Measurements from ENCODE around the gene ARHGAP28.
"Not testable (repeated sequence)": the region's sequence is repeated elsewhere in the genome, so short reads cannot be mapped to it uniquely, and the experiment has no call there.

ARHGAP28 gene

GRCh38 chr18:6797171-6797570 lies 67.7 kb downstream of the ARHGAP28 start:
- DNase-seq (ENCODE audit: insufficient read length, low spot score) (no peak), FAIRE-seq (no peak)
- TF ChIP-seq POLR2A (IDR thresholded peaks at IDR 0.05; ENCODE audit: low read depth, low read length): no peak
- TF ChIP-seq TAF1 (IDR thresholded peaks at IDR 0.05; ENCODE audit: low read depth, low read length): no peak
- no peak for TF ChIP-seq SPI1 (IDR thresholded peaks at IDR 0.05; ENCODE audit: low read depth, low read length)
- no peak for TF ChIP-seq POLR2AphosphoS5 (IDR thresholded peaks at IDR 0.05; ENCODE audit: low read depth, low read length)
- no peak for TF ChIP-seq POU2F2 (IDR thresholded peaks at IDR 0.05; ENCODE audit: low read depth, low read length)
- no peak for TF ChIP-seq PAX5 (IDR thresholded peaks at IDR 0.05; ENCODE audit: insufficient read depth, low read length, severe bottlenecking)

DNA sequence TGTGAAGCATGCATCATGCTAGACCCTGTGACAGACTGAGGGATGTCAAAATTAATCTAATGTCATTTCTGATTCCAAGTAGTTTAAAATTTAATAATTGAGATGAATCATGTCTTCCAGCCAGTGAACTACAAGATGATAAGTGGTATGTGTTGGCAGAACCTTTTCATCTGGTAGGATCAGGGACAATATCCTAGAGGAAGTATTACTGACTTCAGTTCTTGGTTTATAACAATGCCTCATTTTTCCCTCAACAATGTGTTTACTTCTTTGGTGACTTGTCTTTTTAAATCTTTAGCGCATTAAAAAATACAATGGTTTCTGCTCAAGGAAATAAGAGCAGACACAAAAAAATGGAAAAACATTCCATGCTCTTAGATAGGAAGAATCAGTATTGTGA lies 69.4 kb downstream of the ARHGAP28 start:
- FAIRE-seq: no peak
- TF ChIP-seq POLR2AphosphoS5 (IDR thresholded peaks at IDR 0.05; ENCODE audit: low read depth, low read length) (no peak), POU2F2 (IDR thresholded peaks at IDR 0.05; ENCODE audit: low read depth, low read length) (no peak), PAX5 (IDR thresholded peaks at IDR 0.05; ENCODE audit: insufficient read depth, low read length, severe bottlenecking) (no peak), TAF1 (IDR thresholded peaks at IDR 0.05; ENCODE audit: low read depth, low read length) (no peak), POLR2A (IDR thresholded peaks at IDR 0.05; ENCODE audit: low read depth, low read length) (no peak), SPI1 (IDR thresholded peaks at IDR 0.05; ENCODE audit: low read depth, low read length) (no peak)
- no peak for DNase-seq (ENCODE audit: insufficient read length, low spot score)

DNA sequence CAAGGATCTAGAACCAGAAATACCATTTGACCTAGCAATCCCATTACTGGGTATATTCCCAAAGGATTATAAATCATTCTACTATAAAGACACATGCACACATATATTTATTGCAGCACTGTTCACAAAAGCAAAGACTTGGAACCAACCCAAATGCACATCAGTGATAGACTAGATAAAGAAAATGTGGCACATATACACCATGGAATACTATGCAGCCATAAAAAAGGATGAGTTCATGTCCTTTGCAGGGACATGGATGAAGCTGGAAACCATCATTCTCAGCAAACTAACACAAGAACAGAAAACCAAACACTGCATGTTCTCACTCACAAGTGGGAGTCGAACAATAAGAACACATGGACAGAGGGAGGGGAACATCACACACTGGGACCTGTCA lies 70.8 kb downstream of the ARHGAP28 start:
- not testable (repeated sequence) for DNase-seq (ENCODE audit: insufficient read length, low spot score); FAIRE-seq

DNA sequence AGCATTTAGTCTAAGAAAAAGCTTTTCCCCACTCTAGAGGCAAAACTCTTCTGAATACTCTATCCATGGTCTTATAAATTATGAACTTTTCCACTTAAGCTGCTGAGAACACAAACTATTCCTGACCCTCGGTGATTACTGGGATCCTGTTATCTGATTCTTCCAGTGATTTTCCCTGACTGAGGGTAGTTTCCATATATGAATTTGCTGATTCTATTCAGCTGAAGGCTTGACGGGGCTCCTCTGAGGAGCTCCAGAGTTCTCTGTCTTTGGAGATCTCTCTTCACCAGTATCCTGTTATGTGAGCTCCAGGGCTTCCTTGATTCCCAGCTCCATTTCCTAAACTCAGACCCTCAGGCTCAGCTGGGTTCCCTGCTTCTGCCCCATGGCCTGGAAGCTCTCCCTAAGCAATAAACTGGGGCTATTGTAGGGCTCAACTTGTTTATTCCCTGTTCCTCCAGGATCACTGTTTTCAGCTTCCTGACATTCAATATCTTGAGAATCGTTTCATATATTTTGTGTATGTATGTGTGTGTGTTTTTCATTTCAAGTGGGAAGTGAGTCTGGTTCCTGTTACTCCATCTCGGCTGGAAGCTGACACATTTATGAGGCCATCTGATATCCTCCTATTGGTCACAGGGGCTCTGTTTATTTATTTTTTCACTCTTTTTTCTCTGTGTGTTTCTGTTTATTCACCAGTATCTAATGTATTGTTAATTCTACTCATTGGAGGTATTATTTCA lies 78.2 kb downstream of the ARHGAP28 start:
- DNase-seq (ENCODE audit: insufficient read length, low spot score): no peak
- TF ChIP-seq SPI1 (IDR thresholded peaks at IDR 0.05; ENCODE audit: low read depth, low read length): no peak
- TF ChIP-seq POU2F2 (IDR thresholded peaks at IDR 0.05; ENCODE audit: low read depth, low read length): no peak
- no peak for TF ChIP-seq POLR2AphosphoS5 (IDR thresholded peaks at IDR 0.05; ENCODE audit: low read depth, low read length)
- TF ChIP-seq PAX5 (IDR thresholded peaks at IDR 0.05; ENCODE audit: insufficient read depth, low read length, severe bottlenecking): no peak
- no peak for TF ChIP-seq POLR2A (IDR thresholded peaks at IDR 0.05; ENCODE audit: low read depth, low read length)
- no peak for TF ChIP-seq TAF1 (IDR thresholded peaks at IDR 0.05; ENCODE audit: low read depth, low read length)
- no peak for FAIRE-seq

DNA sequence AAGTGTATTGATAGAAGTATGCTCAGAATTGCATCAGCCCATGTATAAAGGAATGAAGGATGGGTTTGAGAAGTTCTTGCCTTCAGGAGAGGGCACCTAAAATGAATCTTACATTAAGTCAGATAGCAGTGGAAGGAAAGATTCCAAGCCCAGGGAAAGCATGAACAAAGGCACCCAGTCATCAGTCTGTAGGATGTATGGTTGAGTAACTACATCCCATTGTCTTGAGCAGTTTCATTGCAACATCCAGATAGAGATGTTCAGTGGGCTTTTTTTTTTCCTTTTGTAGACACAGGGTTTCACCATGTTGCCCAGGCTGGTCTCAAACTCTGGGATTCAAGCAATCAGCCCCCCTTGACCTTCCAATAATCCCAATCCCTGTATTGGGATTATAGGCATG lies 80.7 kb downstream of the ARHGAP28 start:
- no peak for FAIRE-seq
- no peak for TF ChIP-seq SPI1 (IDR thresholded peaks at IDR 0.05; ENCODE audit: low read depth, low read length)
- no peak for TF ChIP-seq POU2F2 (IDR thresholded peaks at IDR 0.05; ENCODE audit: low read depth, low read length)
- TF ChIP-seq TAF1 (IDR thresholded peaks at IDR 0.05; ENCODE audit: low read depth, low read length): no peak
- TF ChIP-seq POLR2AphosphoS5 (IDR thresholded peaks at IDR 0.05; ENCODE audit: low read depth, low read length): no peak
- no peak for DNase-seq (ENCODE audit: insufficient read length, low spot score)

DNA sequence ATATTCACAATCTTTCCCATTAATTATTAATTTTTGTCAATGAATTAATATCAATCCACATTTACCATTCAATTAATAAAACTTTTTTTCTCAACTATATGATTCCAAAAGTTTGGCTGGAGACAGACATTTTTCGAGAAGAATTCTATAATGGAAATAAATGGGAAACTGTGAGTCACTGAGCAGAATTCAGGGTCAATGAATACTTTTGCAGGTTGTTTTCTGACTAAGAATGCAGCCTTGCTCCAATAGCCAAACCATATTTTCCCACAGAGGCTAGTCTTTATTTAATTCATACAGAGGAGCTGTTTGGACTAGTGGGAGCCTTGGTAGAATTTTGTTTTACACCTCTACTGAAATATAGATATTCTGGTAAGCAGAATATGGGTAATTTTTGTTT lies 82.3 kb downstream of the ARHGAP28 start:
- no peak for DNase-seq (ENCODE audit: insufficient read length, low spot score)
- FAIRE-seq: no peak
- no peak for TF ChIP-seq POLR2A (IDR thresholded peaks at IDR 0.05; ENCODE audit: low read depth, low read length)
- no peak for TF ChIP-seq POU2F2 (IDR thresholded peaks at IDR 0.05; ENCODE audit: low read depth, low read length)
- TF ChIP-seq POLR2AphosphoS5 (IDR thresholded peaks at IDR 0.05; ENCODE audit: low read depth, low read length): no peak
- TF ChIP-seq TAF1 (IDR thresholded peaks at IDR 0.05; ENCODE audit: low read depth, low read length): no peak
- no peak for TF ChIP-seq PAX5 (IDR thresholded peaks at IDR 0.05; ENCODE audit: insufficient read depth, low read length, severe bottlenecking)
- TF ChIP-seq SPI1 (IDR thresholded peaks at IDR 0.05; ENCODE audit: low read depth, low read length): no peak

GRCh38 chr18:6814882-6815425 lies 85.4 kb downstream of the ARHGAP28 start:
- FAIRE-seq (no peak), DNase-seq (ENCODE audit: insufficient read length, low spot score) (no peak)
- TF ChIP-seq POLR2A (IDR thresholded peaks at IDR 0.05; ENCODE audit: low read depth, low read length) (no peak), POU2F2 (IDR thresholded peaks at IDR 0.05; ENCODE audit: low read depth, low read length) (no peak), PAX5 (IDR thresholded peaks at IDR 0.05; ENCODE audit: insufficient read depth, low read length, severe bottlenecking) (no peak), POLR2AphosphoS5 (IDR thresholded peaks at IDR 0.05; ENCODE audit: low read depth, low read length) (no peak), TAF1 (IDR thresholded peaks at IDR 0.05; ENCODE audit: low read depth, low read length) (no peak), SPI1 (IDR thresholded peaks at IDR 0.05; ENCODE audit: low read depth, low read length) (no peak)

- DNase-seq (ENCODE audit: insufficient read length, low spot score) (no peak), FAIRE-seq (no peak)
- TF ChIP-seq POU2F2 (IDR thresholded peaks at IDR 0.05; ENCODE audit: low read depth, low read length) (no peak), POLR2AphosphoS5 (IDR thresholded peaks at IDR 0.05; ENCODE audit: low read depth, low read length) (no peak), SPI1 (IDR thresholded peaks at IDR 0.05; ENCODE audit: low read depth, low read length) (no peak), PAX5 (IDR thresholded peaks at IDR 0.05; ENCODE audit: insufficient read depth, low read length, severe bottlenecking) (no peak)
Measured at GRCh38 chr18:6816154-6816553, 86.6 kb downstream of the ARHGAP28 start.

GRCh38 chr18:6819332-6819731 lies 89.8 kb downstream of the ARHGAP28 start:
- no peak for DNase-seq (ENCODE audit: insufficient read length, low spot score)
- no peak for TF ChIP-seq POLR2AphosphoS5 (IDR thresholded peaks at IDR 0.05; ENCODE audit: low read depth, low read length)
- TF ChIP-seq POU2F2 (IDR thresholded peaks at IDR 0.05; ENCODE audit: low read depth, low read length): no peak
- no peak for TF ChIP-seq POLR2A (IDR thresholded peaks at IDR 0.05; ENCODE audit: low read depth, low read length)
- no peak for TF ChIP-seq SPI1 (IDR thresholded peaks at IDR 0.05; ENCODE audit: low read depth, low read length)
- TF ChIP-seq PAX5 (IDR thresholded peaks at IDR 0.05; ENCODE audit: insufficient read depth, low read length, severe bottlenecking): no peak
- no peak for TF ChIP-seq TAF1 (IDR thresholded peaks at IDR 0.05; ENCODE audit: low read depth, low read length)
- no peak for FAIRE-seq

DNA sequence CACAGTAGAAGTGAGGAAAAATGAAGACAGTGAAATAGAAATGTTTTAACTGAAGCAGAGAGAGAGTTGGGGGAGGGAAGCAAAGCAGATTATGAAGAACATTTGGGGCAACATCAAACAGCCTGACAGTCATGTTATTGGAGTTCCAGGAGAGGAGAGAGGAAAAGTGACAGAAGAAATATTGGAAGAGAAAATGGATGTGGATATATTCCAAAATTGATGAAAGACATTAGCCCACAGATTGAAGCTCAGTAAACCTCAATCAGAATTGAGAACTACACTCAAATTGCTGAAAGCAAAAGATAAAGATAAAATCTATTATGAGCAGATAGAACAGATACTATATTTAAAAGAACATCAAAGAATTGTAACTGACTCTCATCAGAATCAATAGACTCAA lies 90.8 kb downstream of the ARHGAP28 start:
- TF ChIP-seq SPI1 (IDR thresholded peaks at IDR 0.05; ENCODE audit: low read depth, low read length) (no peak), POU2F2 (IDR thresholded peaks at IDR 0.05; ENCODE audit: low read depth, low read length) (no peak), TAF1 (IDR thresholded peaks at IDR 0.05; ENCODE audit: low read depth, low read length) (no peak), POLR2AphosphoS5 (IDR thresholded peaks at IDR 0.05; ENCODE audit: low read depth, low read length) (no peak), POLR2A (IDR thresholded peaks at IDR 0.05; ENCODE audit: low read depth, low read length) (no peak), PAX5 (IDR thresholded peaks at IDR 0.05; ENCODE audit: insufficient read depth, low read length, severe bottlenecking) (no peak)
- FAIRE-seq (no peak), DNase-seq (ENCODE audit: insufficient read length, low spot score) (no peak)

All from GM12891 (cell line).